K562 (cell line): Measurements from ENCODE around the gene RNASEH2A. TPM values are rescaled to one million over a fixed set of nuclear protein-coding genes. Genes with fewer than 3 reads are reported as not detected.
A peak's percentile ranks its signal among the peaks of the same experiment; 100 is the strongest.

ENCODE experiments used
- ATAC-seq: fragments of 200-7000 bp; cut with Tn5 transposase; 3 replicates; pipeline ENCODE4 v1.9.1; 2020; ENCODE audit warnings: moderate library complexity
- BruUV-seq: library from RNA; stranded (reverse); fragments of 400-500 nt; replicated peaks from 2 replicates; lab custom pipeline; 2021; lab: Mats Ljungman, UMichigan
- CTCF ChIA-PET: fragments of 300-600 bp; formaldehyde crosslinking; extraction: SDS; loops from one replicate; lab custom pipeline; 2021; ENCODE audit warnings: low intra/inter-chr PET ratio; lab: Yijun Ruan, JAX
- POLR2A ChIA-PET: fragments of 300-600, 350-650 bp; sonication (Branson Sonifier 250); formaldehyde crosslinking; extraction: SDS; loops from one replicate; lab custom pipeline; 2021; ENCODE audit warnings: antibody characterized with exemption, inconsistent platforms; lab: Yijun Ruan, JAX
- DNase-seq, 4 experiments: peaks; one replicate each; pipeline versions ENCODE4 v3.0.0 to v3.0.0-alpha.2; 2011 to 2018; ENCODE audit warnings: low spot score in 3 of 4, mixed read lengths in 3 of 4; ENCODE audit errors: extremely low read depth in 1 of 4
- FAIRE-seq: peaks from 2 replicates; lab custom pipeline; 2011; peaks lifted over from hg19 to GRCh38; lab: Jason Lieb, UNC
- H2AFZ ChIP-seq: 2 replicates; pipeline ENCODE4 v1.6.0; 2011; ENCODE audit warnings: low read depth, low read length, control low read depth, inconsistent platforms
- H3K27ac ChIP-seq: fragments of 200-600 bp; 3 replicates; pipeline ENCODE4 v1.8.0; 2011; ENCODE audit warnings: low read depth, mild to moderate bottlenecking, control low read depth, inconsistent platforms, low read length, moderate library complexity, mixed read lengths; ENCODE audit errors: extremely low read depth
- H3K27me3 ChIP-seq, 2 experiments: fragments of 300-600 bp in 1 of 2; 2 replicates in 1 of 2; 3 replicates in 1 of 2; pipeline versions ENCODE4 v1.6.0 to v1.8.0; 2011; ENCODE audit warnings: inconsistent platforms in 2 of 2, low read length in 2 of 2, mild to moderate bottlenecking in 1 of 2, mixed read lengths in 1 of 2, moderate library complexity in 1 of 2; ENCODE audit not compliant: control insufficient read depth in 2 of 2, insufficient read depth in 2 of 2
- H3K36me3 ChIP-seq: fragments of 300-600 bp; 3 replicates; pipeline ENCODE4 v1.8.0; 2011; ENCODE audit warnings: mild to moderate bottlenecking, low read length, inconsistent platforms; ENCODE audit not compliant: control insufficient read depth, insufficient read depth
- H3K4me1 ChIP-seq, 2 experiments: fragments of 200-600 bp in 1 of 2; replicated peaks in 1 of 2; 2 replicates in 1 of 2; 3 replicates in 1 of 2; pipeline versions ENCODE4 v1.5.1 to v1.8.0; 2011; ENCODE audit warnings: inconsistent platforms in 2 of 2, low read length in 2 of 2, mild to moderate bottlenecking in 1 of 2, mixed read lengths in 1 of 2, moderate library complexity in 1 of 2; ENCODE audit not compliant: control insufficient read depth in 2 of 2, insufficient read depth in 2 of 2
- H3K4me2 ChIP-seq: 2 replicates; pipeline ENCODE4 v1.6.1; 2011; ENCODE audit warnings: low read length, control low read depth, inconsistent platforms, mixed read lengths; ENCODE audit not compliant: insufficient read depth
- H3K4me3 ChIP-seq: fragments of 200-600 bp; sonication (generic), shearing (Covaris generic); 2 replicates; pipeline ENCODE4 v1.5.1; 2016; ENCODE audit warnings: control low read depth, inconsistent platforms
- H3K79me2 ChIP-seq: fragments of 200-600 bp; 3 replicates; pipeline ENCODE4 v1.8.0; 2011; ENCODE audit warnings: low read length, inconsistent platforms; ENCODE audit not compliant: control insufficient read depth, insufficient read depth
- H3K9ac ChIP-seq, 2 experiments: 2 replicates each; pipeline versions ENCODE4 v1.6.0 to v1.6.1; 2011; ENCODE audit warnings: low read depth in 2 of 2, low read length in 2 of 2, control low read depth in 1 of 2, inconsistent platforms in 1 of 2, mild to moderate bottlenecking in 1 of 2, mixed read lengths in 1 of 2; ENCODE audit not compliant: insufficient read depth in 1 of 2
- H3K9me1 ChIP-seq: one replicate; pipeline ENCODE4 v1.6.0; 2011; ENCODE audit warnings: inconsistent platforms, mild to moderate bottlenecking, low read length, moderate library complexity; ENCODE audit not compliant: control insufficient read depth, insufficient read depth
- H3K9me3 ChIP-seq: replicated peaks from 2 replicates; pipeline ENCODE4 v1.5.1; 2011; ENCODE audit warnings: low read depth, low read length, inconsistent platforms; ENCODE audit not compliant: control insufficient read depth, insufficient read depth
- H4K20me1 ChIP-seq: replicated peaks from 2 replicates; pipeline ENCODE4 v1.6.1; 2011; ENCODE audit warnings: low read length, inconsistent platforms, mixed read lengths; ENCODE audit not compliant: control insufficient read depth, insufficient read depth
- C11orf30 ChIP-seq: fragments of 450-650 bp; IDR thresholded peaks from 2 replicates; pipeline ENCODE4 v1.6.1; 2016; ENCODE audit warnings: low read depth, mild to moderate bottlenecking
- CHD2 ChIP-seq: IDR thresholded peaks from 2 replicates; pipeline ENCODE4 v1.6.1; 2011; ENCODE audit warnings: low read depth, low read length
- KAT8 ChIP-seq: fragments of 450-650 bp; IDR thresholded peaks from 2 replicates; pipeline ENCODE4 v1.6.1; 2016; ENCODE audit warnings: low read depth, mild to moderate bottlenecking
- MTA1 ChIP-seq: fragments of 450-650 bp; IDR thresholded peaks from 2 replicates; pipeline ENCODE4 v1.6.1; 2017; ENCODE audit warnings: borderline replicate concordance
- PHF8 ChIP-seq: fragments of 200-600 bp; sonication (generic); IDR thresholded peaks from 2 replicates; pipeline ENCODE4 v1.6.1; 2012; ENCODE audit warnings: mixed run types, mild to moderate bottlenecking, inconsistent platforms, low read length, moderate library complexity, borderline replicate concordance
- PRDM10 ChIP-seq: fragments of 450-650 bp; IDR thresholded peaks from 2 replicates; pipeline ENCODE4 v1.6.1; 2018; ENCODE audit not compliant: partially characterized antibody
- PTRF ChIP-seq: fragments of 450-650 bp; IDR thresholded peaks from 2 replicates; pipeline ENCODE4 v1.6.1; 2016; ENCODE audit warnings: mild to moderate bottlenecking, missing genetic modification characterization, missing compliant biosample characterization
- SFPQ ChIP-seq: fragments of 200-400 bp; formaldehyde crosslinking; IDR thresholded peaks from 2 replicates; pipeline ENCODE4 v1.6.1; 2017; ENCODE audit warnings: mild to moderate bottlenecking, low read depth, low read length, moderate library complexity
- TAF9B ChIP-seq: fragments of 450-650 bp; IDR thresholded peaks from 2 replicates; pipeline ENCODE4 v1.6.1; 2018; ENCODE audit warnings: mild to moderate bottlenecking; ENCODE audit not compliant: partially characterized antibody
- TOE1 ChIP-seq, 2 experiments: fragments of 450-650 bp in 1 of 2; sonication (generic) in 1 of 2; formaldehyde crosslinking in 1 of 2; IDR thresholded peaks; 2 replicates each; pipeline versions ENCODE4 v1.7.1 to v1.8.0; 2016 to 2022; ENCODE audit warnings: borderline replicate concordance in 2 of 2, mild to moderate bottlenecking in 2 of 2, antibody characterized with exemption in 1 of 2, inconsistent platforms in 1 of 2, low read depth in 1 of 2, missing genetic modification reagents in 1 of 2, moderate library complexity in 1 of 2
- ZBTB7A ChIP-seq: IDR thresholded peaks from 2 replicates; pipeline ENCODE4 v1.6.1; 2011; ENCODE audit warnings: low read depth, mild to moderate bottlenecking, low read length, moderate library complexity, borderline replicate concordance; ENCODE audit not compliant: control insufficient read depth
- WGBS: fragments of 100-300 bp; shearing (Covaris generic); methylation state at CpG from one replicate; pipeline ENCODE4 v1.1.6; 2016; ENCODE audit warnings: low coverage, mixed read lengths; ENCODE audit not compliant: insufficient coverage; ENCODE audit errors: missing lambda C conversion rate; 5-methylcytosine and 5-hydroxymethylcytosine counted together
- in situ Hi-C: fragments of 300-500 bp; cut with MboI; formaldehyde crosslinking; loops from 4 replicates; pipeline ENCODE4 v1.15.0; 2018; ENCODE audit warnings: inconsistent platforms, mixed read lengths
- intact Hi-C: fragments of 100-400 bp; cut with micrococcal nuclease; formaldehyde crosslinking; loops from 2 replicates; pipeline ENCODE4 v1.14.2; 2022
- polyA plus RNA-seq, 8 experiments: library from polyadenylated mRNA; depleted of rRNA in 4 of 8; stranded (reverse) in 5 of 8; unstranded in 3 of 8; fragments of >200 nt; fragmentation: Nextera tagmentation in 2 of 8; fragmentation: Illumina TruSeq in 1 of 8; extraction: Ambion mirVana in 2 of 8; extraction: Trizol in 1 of 8; gene quantifications; 2 replicates each; pipeline versions ENCODE4 v1.2.1 to v1.2.3, GENCODE V29; 2011 to 2014; ENCODE audit warnings: inconsistent platforms in 1 of 8, missing spikeins in 1 of 8
- total RNA-seq, 7 experiments: library from RNA; depleted of rRNA in 6 of 7; stranded (reverse); fragments of >200 nt in 6 of 7; fragmentation: Illumina TruSeq in 2 of 7; extraction: Trizol in 2 of 7; gene quantifications; 2 replicates each; pipeline versions ENCODE4 v1.2.1 to v1.2.3, GENCODE V29; 2011 to 2021; ENCODE audit warnings: low replicate concordance in 1 of 7

The RNASEH2A gene
- total and polyA plus RNA-seq, 9 of the 15 experiments (the other 6 are each of a cell fraction or from before 2014, with no cell fraction given), result 22.3 to 78.0 (median 61.7) TPM

- 14% methylated on average over 6 of the region's 6 CpGs for WGBS
- H2AFZ ChIP-seq, result peak overlapping the region; percentile 83
- peak overlapping the region; percentile 37 for H3K4me3 ChIP-seq
- ATAC-seq (no peak), FAIRE-seq (no peak), DNase-seq (no peak)
- H3K4me1 ChIP-seq, result peaks cover 35 to 70% of the 10 kb centered on the region in 2 experiments
- in situ Hi-C loops (no loop called here), intact Hi-C loops (loop anchor here (5.0 kb wide), 1 partner anchor 63 kb away; no protein-coding TSS in a partner anchor)
- ChIA-PET CTCF (no interaction called here), POLR2A (interaction anchor here (0.6 to 4.1 kb wide), 7 partner anchors 10 to 69 kb away, joined by 3 to 44 read pairs (median 4); partner anchors contain the start of genes GET3 and JUNB)
- BruUV-seq, result TSS peak; percentile 78
- H4K20me1 ChIP-seq, result no peaks in the 10 kb centered on the region
- TF ChIP-seq SFPQ (no peak), TAF9B (peak; percentile 48), PRDM10 (peak; percentile 75), ZBTB7A (peak; percentile 58; the same call in 1 of the 2 replicates), CHD2 (0 out of 2 replicates have a peak, but pooled peaks have one; percentile 5), MTA1 (0 out of 2 replicates have a peak, but pooled peaks have one; percentile 7), C11orf30 (no peak), KAT8 (peak; percentile 27; the same call in 1 of the 2 replicates), TOE1 (IDR thresholded peaks at IDR 0.05; ENCODE audit: borderline replicate concordance) (peak; percentile 28; the same call in 1 of the 2 replicates), TOE1 (CRISPR knock-in tag; IDR thresholded peaks at IDR 0.05; ENCODE audit: borderline replicate concordance, low read depth) (no peak), PTRF (no peak), PHF8 (peak; percentile 27; the same call in 1 of the 2 replicates)
- peak overlapping the region; percentile 85 for H3K4me2 ChIP-seq
- H3K9me3 ChIP-seq, result no peaks in the 10 kb centered on the region
- H3K9me1 ChIP-seq, result no peaks in the 10 kb centered on the region
- H3K27ac ChIP-seq, result peak overlapping the region; percentile 68
- H3K36me3 ChIP-seq, result no peaks in the 10 kb centered on the region
- no peaks in the 10 kb centered on the region for H3K27me3 ChIP-seq
- H3K9ac ChIP-seq, result peak overlapping the region; percentile 59 to 89
- H3K79me2 ChIP-seq, result peaks cover 6% of the 10 kb centered on the region; the same call in 1 of the 3 replicates
Measured at GRCh38 chr19:12778905-12779161, 27.6 kb upstream of the RNASEH2A start.
